Mesenchymal stem cell (in vitro differentiated cells and primary cell): ENCODE measurements around the gene CANT1.

ENCODE experiments used
- DNase-seq: peaks from one replicate; pipeline ENCODE4 v3.0.0-alpha.2; 2013
- H2AFZ ChIP-seq: one replicate; pipeline ENCODE4 v1.6.1; 2013; ENCODE audit warnings: low read depth, mild to moderate bottlenecking, control low read depth, inconsistent platforms, low read length, moderate library complexity
- H2AK5ac ChIP-seq: 2 replicates; pipeline ENCODE4 v1.6.1; 2013; ENCODE audit warnings: low read length, moderate library complexity, mild to moderate bottlenecking, inconsistent platforms; ENCODE audit not compliant: severe bottlenecking
- H2BK120ac ChIP-seq: one replicate; pipeline ENCODE4 v1.6.1; 2013; ENCODE audit warnings: low read depth, mild to moderate bottlenecking, inconsistent platforms, low read length, moderate library complexity
- H2BK12ac ChIP-seq, 2 experiments: one replicate each; pipeline ENCODE4 v1.6.1; 2013; ENCODE audit warnings: inconsistent platforms in 2 of 2, low read length in 2 of 2, mild to moderate bottlenecking in 2 of 2, moderate library complexity in 2 of 2, control low read depth in 1 of 2
- H2BK15ac ChIP-seq: one replicate; pipeline ENCODE4 v1.6.1; 2013; ENCODE audit warnings: mild to moderate bottlenecking, low read depth, inconsistent platforms; ENCODE audit not compliant: poor library complexity, severe bottlenecking
- H2BK5ac ChIP-seq: 2 replicates; pipeline ENCODE4 v1.6.1; 2013; ENCODE audit warnings: low read depth, mild to moderate bottlenecking, low read length, control low read depth, inconsistent platforms; ENCODE audit not compliant: poor library complexity, severe bottlenecking
- H3K14ac ChIP-seq, 2 experiments: one replicate each; pipeline ENCODE4 v1.6.1; 2013; ENCODE audit warnings: inconsistent platforms in 2 of 2, low read length in 2 of 2, control low read depth in 1 of 2, mild to moderate bottlenecking in 1 of 2, moderate library complexity in 1 of 2
- H3K18ac ChIP-seq, 2 experiments: one replicate each; pipeline ENCODE4 v1.6.1; 2013; ENCODE audit warnings: inconsistent platforms in 2 of 2, low read length in 2 of 2, control low read depth in 1 of 2, low read depth in 1 of 2, mild to moderate bottlenecking in 1 of 2
- H3K23ac ChIP-seq, 2 experiments: one replicate each; pipeline ENCODE4 v1.6.1; 2013; ENCODE audit warnings: inconsistent platforms in 2 of 2, low read length in 2 of 2, mild to moderate bottlenecking in 2 of 2, moderate library complexity in 2 of 2, control low read depth in 1 of 2
- H3K27ac ChIP-seq: 2 replicates; pipeline ENCODE4 v1.5.1; 2013; ENCODE audit warnings: mild to moderate bottlenecking, moderate library complexity, low read length, control low read depth, inconsistent platforms; ENCODE audit not compliant: poor library complexity, severe bottlenecking
- H3K27me3 ChIP-seq, 2 experiments: 2 replicates each; pipeline versions ENCODE4 v1.6.1 to v1.7.0; 2013; ENCODE audit warnings: low read length in 2 of 2, mild to moderate bottlenecking in 2 of 2, moderate library complexity in 2 of 2, control low read depth in 1 of 2, inconsistent platforms in 1 of 2; ENCODE audit not compliant: control insufficient read depth in 1 of 2, insufficient read depth in 1 of 2
- H3K36me3 ChIP-seq, 2 experiments: 2 replicates each; pipeline versions ENCODE4 v1.6.1 to v1.7.0; 2013; ENCODE audit warnings: low read length in 2 of 2, control low read depth in 1 of 2, inconsistent platforms in 1 of 2, low read depth in 1 of 2, mild to moderate bottlenecking in 1 of 2; ENCODE audit not compliant: insufficient read depth in 2 of 2, control insufficient read depth in 1 of 2
- H3K4ac ChIP-seq, 2 experiments: one replicate each; pipeline ENCODE4 v1.6.1; 2013; ENCODE audit warnings: inconsistent platforms in 2 of 2, low read length in 2 of 2, mild to moderate bottlenecking in 2 of 2, moderate library complexity in 2 of 2, control low read depth in 1 of 2, low read depth in 1 of 2
- H3K4me1 ChIP-seq: 2 replicates; pipeline ENCODE4 v1.6.1; 2013; ENCODE audit warnings: low read depth, low read length, control low read depth; ENCODE audit not compliant: control insufficient read depth, insufficient read depth
- H3K4me2 ChIP-seq: 2 replicates; pipeline ENCODE4 v1.6.1; 2013; ENCODE audit warnings: low read length, mild to moderate bottlenecking, inconsistent platforms; ENCODE audit not compliant: poor library complexity, severe bottlenecking
- H3K4me3 ChIP-seq, 2 experiments: 2 replicates each; pipeline versions ENCODE4 v1.5.1 to v1.7.0; 2013; ENCODE audit warnings: low read length in 2 of 2, mild to moderate bottlenecking in 2 of 2, control low read depth in 1 of 2, low read depth in 1 of 2; ENCODE audit not compliant: insufficient read depth in 1 of 2
- H3K79me1 ChIP-seq: replicated peaks from 2 replicates; pipeline ENCODE4 v1.6.1; 2013; ENCODE audit warnings: mild to moderate bottlenecking, control low read depth, low read length, inconsistent platforms; ENCODE audit not compliant: poor library complexity, severe bottlenecking
- H3K9ac ChIP-seq: 2 replicates; pipeline ENCODE4 v1.7.0; 2013; ENCODE audit warnings: mild to moderate bottlenecking, low read length, moderate library complexity
- H3K9me3 ChIP-seq: 2 replicates; pipeline ENCODE4 v1.7.0; 2013; ENCODE audit warnings: mild to moderate bottlenecking, low read length; ENCODE audit not compliant: control insufficient read depth
- H4K8ac ChIP-seq: one replicate; pipeline ENCODE4 v1.6.1; 2013; ENCODE audit warnings: inconsistent platforms, mild to moderate bottlenecking, low read length, moderate library complexity
- H4K91ac ChIP-seq: one replicate; pipeline ENCODE4 v1.6.1; 2013; ENCODE audit warnings: mild to moderate bottlenecking, low read length, inconsistent platforms
- WGBS: methylation state at CpG from one replicate; pipeline ENCODE4 v1.1.7; 2013; ENCODE audit warnings: mixed read lengths; 5-methylcytosine and 5-hydroxymethylcytosine counted together

Gene CANT1

GRCh38 chr17:79006046-79006445, 3.5 kb downstream of the CANT1 start:
- H3K4me2 ChIP-seq: no peak overlapping the region
- no peak overlapping the region for H2BK15ac ChIP-seq

GRCh38 chr17:79005063-79005861, 4.3 kb downstream of the CANT1 start:
- Histone ChIP-seq H3K36me3 (peaks cover 32 to 43% of the 10 kb centered on the region in 2 experiments), H3K4me3 (no peak overlapping the region), H2BK5ac (no peak overlapping the region), H3K18ac (no peak overlapping the region), H3K9ac (no peak overlapping the region), H4K91ac (no peak overlapping the region), H2BK12ac (no peak overlapping the region), H4K8ac (no peak overlapping the region), H3K4me1 (peaks cover 47% of the 10 kb centered on the region), H2BK15ac (no peak overlapping the region), H3K4me2 (no peak overlapping the region), H3K79me1 (peaks cover 16% of the 10 kb centered on the region), H2AFZ (no peak overlapping the region), H3K27ac (no peak overlapping the region), H3K4ac (no peak overlapping the region), H2BK120ac (no peak overlapping the region), H3K23ac (no peak overlapping the region), H3K14ac (no peak overlapping the region), H3K9me3 (no peaks in the 10 kb centered on the region), H2AK5ac (no peak overlapping the region), H3K27me3 (no peaks in the 10 kb centered on the region)
- no peak for DNase-seq
- 93% methylated on average over 12 of the region's 12 CpGs for WGBS

More at GRCh38 chr17:79006046-79006445, 3.5 kb downstream of the CANT1 start:
- no peak overlapping the region for H3K4ac ChIP-seq
- no peaks in the 10 kb centered on the region for H3K27me3 ChIP-seq
- no peak for DNase-seq
- peaks cover 30 to 35% of the 10 kb centered on the region in 2 experiments for H3K36me3 ChIP-seq
- no peak overlapping the region for H3K23ac ChIP-seq
- no peak overlapping the region for H3K27ac ChIP-seq
- no peak overlapping the region for H3K18ac ChIP-seq
- no peak overlapping the region for H2AFZ ChIP-seq
- H4K8ac ChIP-seq: no peak overlapping the region
- no peak overlapping the region for H2BK12ac ChIP-seq
- WGBS: 89% methylated on average over 8 of the region's 8 CpGs
- H3K4me3 ChIP-seq: no peak overlapping the region
- peaks cover 10% of the 10 kb centered on the region for H3K79me1 ChIP-seq
- H2AK5ac ChIP-seq: no peak overlapping the region
- H3K9ac ChIP-seq: no peak overlapping the region
- peak overlapping the region; percentile 9 for H4K91ac ChIP-seq
- peak overlapping the region in 1 of 2 experiments; percentile 9 for H3K14ac ChIP-seq
- peaks cover 43% of the 10 kb centered on the region for H3K4me1 ChIP-seq
- H2BK5ac ChIP-seq: no peak overlapping the region
- no peaks in the 10 kb centered on the region for H3K9me3 ChIP-seq
- no peak overlapping the region for H2BK120ac ChIP-seq

GRCh38 chr17:79003661-79004411, 5.7 kb downstream of the CANT1 start:
- Histone ChIP-seq H3K36me3 (peaks cover 37 to 56% of the 10 kb centered on the region in 2 experiments), H3K9ac (no peak overlapping the region), H3K14ac (no peak overlapping the region), H3K27ac (no peak overlapping the region), H4K91ac (no peak overlapping the region), H2AK5ac (no peak overlapping the region), H2BK15ac (no peak overlapping the region), H3K4me1 (peaks cover 43% of the 10 kb centered on the region), H3K9me3 (no peaks in the 10 kb centered on the region), H2BK5ac (no peak overlapping the region), H3K79me1 (peaks cover 21% of the 10 kb centered on the region), H3K4ac (no peak overlapping the region), H2AFZ (no peak overlapping the region), H3K4me3 (no peak overlapping the region), H3K18ac (no peak overlapping the region), H3K27me3 (no peaks in the 10 kb centered on the region), H2BK12ac (no peak overlapping the region), H4K8ac (no peak overlapping the region), H3K23ac (no peak overlapping the region), H3K4me2 (no peak overlapping the region), H2BK120ac (no peak overlapping the region)
- WGBS: 68% methylated on average over 3 of the region's 3 CpGs
- no peak for DNase-seq
